Measurements from ENCODE around the gene GPAM. TPM values are rescaled to one million over a fixed set of nuclear protein-coding genes. Genes with fewer than 3 reads are reported as not detected.

The GPAM gene
- total and polyA plus RNA-seq, 2 donors (not counting 1 experiment from before 2014, with no cell fraction given): 2.6 to 8.2 TPM

GRCh38 chr10:112145263-112145662 lies 38.3 kb downstream of the GPAM start:
- ChIA-PET POLR2A (no interaction called here), CTCF (interaction anchor here (1.0 kb wide), 1 partner anchor 13 kb away, joined by 3 read pairs; no protein-coding TSS in a partner anchor)
- Histone ChIP-seq H4K20me1 (ENCODE audit: control insufficient read depth, insufficient read depth, low read length, poor library complexity, severe bottlenecking) (no peaks in the 10 kb centered on the region), H3K9me3 (ENCODE audit: control extremely low read depth in 1 of 3, control insufficient read depth in 2 of 3, insufficient read depth in 1 of 3, low read length in 2 of 3) (no peaks in the 10 kb centered on the region), H3K9ac (ENCODE audit: low read length) (no peak overlapping the region), H2AFZ (ENCODE audit: insufficient read depth, low read depth, low read length, poor library complexity, severe bottlenecking) (no peak overlapping the region), H3K4me3 (ENCODE audit: control extremely low read depth in 1 of 5, extremely low read depth in 1 of 5, insufficient read depth in 1 of 5, low read depth in 2 of 5, low read length in 4 of 5) (no peak overlapping the region), H3K4me2 (replicated peaks; ENCODE audit: low read depth, low read length, poor library complexity, severe bottlenecking) (no peak overlapping the region), H3K27me3 (replicated peaks in 1 of 4; ENCODE audit: control extremely low read depth in 1 of 4, control insufficient read depth in 3 of 4, insufficient read depth in 4 of 4, low read length in 3 of 4) (no peaks in the 10 kb centered on the region), H3K36me3 (replicated peaks in 1 of 2; ENCODE audit: control extremely low read depth in 1 of 2, control insufficient read depth in 1 of 2, extremely low read depth in 1 of 2, insufficient read depth in 2 of 2, low read length in 1 of 2) (peaks cover 0 to 4% of the 10 kb centered on the region in 2 experiments), H3K4me1 (ENCODE audit: control insufficient read depth in 2 of 2, insufficient read depth in 2 of 2, low read length in 2 of 2) (no peaks in the 10 kb centered on the region), H3K79me2 (ENCODE audit: control insufficient read depth, insufficient read depth, low read length) (no peaks in the 10 kb centered on the region), H3K27ac (ENCODE audit: low read length in 2 of 2) (no peak overlapping the region)
- no peak for TF ChIP-seq CTCF (IDR thresholded peaks at IDR 0.05)
- intact Hi-C loops (cut with micrococcal nuclease): no loop called here
- WGBS (ENCODE audit: insufficient coverage): 83% methylated on average over 1 of the region's 5 CpGs
- no peak for ATAC-seq (ENCODE audit: low read depth)
- H3K4me3 Mint-ChIP-seq: no peak overlapping the region
- no peak for DNase-seq
- peaks cover under 1% of the 10 kb centered on the region for H3K4me1 Mint-ChIP-seq
- H3K27ac Mint-ChIP-seq: no peak overlapping the region
- no peaks in the 10 kb centered on the region for H3K27me3 Mint-ChIP-seq
- no peaks in the 10 kb centered on the region for H3K9me3 Mint-ChIP-seq (ENCODE audit: insufficient read depth)

- Histone ChIP-seq H3K9ac (ENCODE audit: low read length) (no peak overlapping the region), H3K4me3 (ENCODE audit: control extremely low read depth in 1 of 5, extremely low read depth in 1 of 5, insufficient read depth in 1 of 5, low read depth in 2 of 5, low read length in 4 of 5) (no peak overlapping the region), H3K9me3 (ENCODE audit: control extremely low read depth in 1 of 3, control insufficient read depth in 2 of 3, insufficient read depth in 1 of 3, low read length in 2 of 3) (no peaks in the 10 kb centered on the region), H3K4me1 (ENCODE audit: control insufficient read depth in 2 of 2, insufficient read depth in 2 of 2, low read length in 2 of 2) (no peaks in the 10 kb centered on the region), H3K27me3 (replicated peaks in 1 of 4; ENCODE audit: control extremely low read depth in 1 of 4, control insufficient read depth in 3 of 4, insufficient read depth in 4 of 4, low read length in 3 of 4) (no peaks in the 10 kb centered on the region), H3K79me2 (ENCODE audit: control insufficient read depth, insufficient read depth, low read length) (no peaks in the 10 kb centered on the region), H3K36me3 (replicated peaks in 1 of 2; ENCODE audit: control extremely low read depth in 1 of 2, control insufficient read depth in 1 of 2, extremely low read depth in 1 of 2, insufficient read depth in 2 of 2, low read length in 1 of 2) (peaks cover 0 to 4% of the 10 kb centered on the region in 2 experiments), H3K27ac (ENCODE audit: low read length in 2 of 2) (no peak overlapping the region), H2AFZ (ENCODE audit: insufficient read depth, low read depth, low read length, poor library complexity, severe bottlenecking) (no peak overlapping the region), H3K4me2 (replicated peaks; ENCODE audit: low read depth, low read length, poor library complexity, severe bottlenecking) (no peak overlapping the region), H4K20me1 (ENCODE audit: control insufficient read depth, insufficient read depth, low read length, poor library complexity, severe bottlenecking) (no peaks in the 10 kb centered on the region)
- POLR2A ChIA-PET: no interaction called here
- Mint-ChIP-seq H3K27ac (no peak overlapping the region), H3K9me3 (ENCODE audit: insufficient read depth) (no peaks in the 10 kb centered on the region), H3K4me3 (no peak overlapping the region), H3K27me3 (no peaks in the 10 kb centered on the region), H3K4me1 (peaks cover 6% of the 10 kb centered on the region)
- no CpG with 5 or more reads among the region's 4 CpGs for WGBS (ENCODE audit: insufficient coverage)
- no peak for ATAC-seq (ENCODE audit: low read depth)
- TF ChIP-seq CTCF (IDR thresholded peaks at IDR 0.05) (no peak), EZH2 (IDR thresholded peaks at IDR 0.05; ENCODE audit: borderline replicate concordance, insufficient read depth, low read depth, low read length, poor library complexity, severe bottlenecking) (no peak)
- no peak for DNase-seq
- intact Hi-C loops (cut with micrococcal nuclease): no loop called here
- CTCF ChIA-PET: no interaction called here
Observed at GRCh38 chr10:112143420-112143819, 40.1 kb downstream of the GPAM start.
